SK-N-MC (cell line): Measurements from ENCODE around the gene RPL37A.

Experiments
- EZH2 ChIP-seq: fragments of 200-600 bp; sonication (generic); IDR thresholded peaks from one replicate; pipeline ENCODE4 v1.6.1; 2017; ENCODE audit warnings: antibody characterized with exemption
- FOXP2 ChIP-seq: optimal IDR thresholded peaks from 2 replicates; pipeline ENCODE3; 2011; ENCODE audit warnings: mild to moderate bottlenecking, moderate library complexity; ENCODE audit not compliant: insufficient read depth; ENCODE audit errors: extremely low read length, control extremely low read depth
- POLR2AphosphoS5 ChIP-seq: IDR thresholded peaks from 2 replicates; pipeline ENCODE4 v1.6.1; 2012; ENCODE audit warnings: mild to moderate bottlenecking, low read depth, low read length, borderline replicate concordance

DNA sequence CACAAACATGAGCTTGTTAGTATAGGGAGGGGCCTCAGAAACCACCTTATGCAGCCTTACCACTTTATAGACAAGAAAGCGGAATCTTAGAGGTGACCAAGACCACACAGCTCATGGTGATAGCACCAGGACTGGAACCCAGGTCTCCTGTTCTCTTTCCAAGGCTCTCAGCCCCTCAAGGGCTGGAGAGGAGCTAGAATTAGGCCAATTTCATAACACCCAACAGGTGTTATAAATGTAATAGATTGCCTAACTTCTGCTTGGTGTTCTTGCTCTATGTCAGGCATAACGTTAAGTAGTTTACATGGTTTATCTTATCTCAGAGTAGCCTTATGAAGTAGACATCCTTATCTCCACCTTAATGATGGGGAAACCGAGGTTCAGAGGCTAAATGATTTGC, 42.9 kb downstream of the RPL37A start:
- TF ChIP-seq EZH2 (no peak), POLR2AphosphoS5 (no peak), FOXP2 (no peak)
